Fibroblast of skin of left quadriceps (primary cell): ENCODE data around the gene FUBP1.
"Not testable (repeated sequence)": the region's sequence is repeated elsewhere in the genome, so short reads cannot be mapped to it uniquely, and the experiment has no call there.

Experiments
- DNase-seq, 2 experiments: peaks; one replicate each; pipeline ENCODE4 v3.0.0-alpha.2; 2013; ENCODE audit warnings: low read depth in 2 of 2

FUBP1 gene

DNA sequence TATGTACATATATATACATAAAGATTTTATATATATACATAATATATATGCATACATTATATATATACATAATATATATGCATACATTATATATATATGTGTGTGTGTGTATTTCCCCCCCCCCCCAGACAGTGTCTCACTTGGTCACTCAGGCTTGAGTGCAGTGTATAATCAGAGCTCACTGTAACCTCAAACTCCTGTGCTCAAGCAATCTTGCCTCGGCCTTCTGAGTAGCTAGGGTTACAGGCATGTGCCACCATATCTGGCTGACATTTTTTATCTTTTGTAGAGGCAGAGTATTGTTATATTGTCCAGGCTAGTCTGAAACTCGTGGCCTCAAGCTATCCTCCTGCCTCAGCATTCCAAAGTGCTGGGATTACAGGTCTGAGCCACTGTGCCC, 9.0 kb upstream of the FUBP1 start:
- DNase-seq: no peak

DNA sequence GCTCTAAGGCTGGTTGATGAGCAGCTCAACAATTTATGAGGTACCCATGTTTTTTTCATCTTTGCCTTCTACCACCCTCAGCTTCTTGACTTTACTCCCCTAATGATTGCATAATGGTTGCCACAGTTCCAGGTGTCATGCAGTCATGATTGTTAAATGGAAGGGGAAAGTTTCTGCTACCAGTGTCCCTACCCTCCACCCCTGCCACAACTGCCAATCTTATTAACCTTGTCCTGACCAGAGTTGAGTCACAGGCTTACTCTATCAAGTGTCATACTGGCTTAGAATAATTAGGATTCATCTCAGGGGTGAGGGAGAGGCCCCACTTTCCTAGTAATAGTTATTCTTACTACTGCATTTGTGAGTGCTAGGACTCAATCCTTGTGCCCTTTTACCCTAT, 7.9 kb upstream of the FUBP1 start:
- DNase-seq: no peak

DNA sequence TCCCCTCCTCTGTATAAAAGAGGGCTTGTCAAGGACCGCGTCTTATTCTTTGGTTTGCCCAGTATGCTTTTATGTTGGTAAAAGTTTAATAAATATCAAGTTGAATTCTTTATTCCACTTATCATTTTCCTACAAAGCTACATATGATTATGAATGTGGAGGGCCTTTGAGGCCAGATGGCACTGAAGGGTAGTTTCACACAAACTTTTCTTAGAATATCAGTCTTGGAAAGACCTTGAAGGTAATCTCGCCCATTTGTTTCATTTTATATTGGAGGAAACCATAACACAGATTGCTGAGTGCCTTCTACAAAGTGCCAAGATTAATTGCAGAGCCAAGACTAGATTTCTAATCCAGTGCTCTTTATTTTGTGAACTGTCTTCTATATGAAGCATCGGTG, 5.8 kb upstream of the FUBP1 start:
- no peak for DNase-seq

- DNase-seq: no peak
These were observed 5.1 kb upstream of the FUBP1 start for GRCh38 chr1:77983997-77984355.

DNA sequence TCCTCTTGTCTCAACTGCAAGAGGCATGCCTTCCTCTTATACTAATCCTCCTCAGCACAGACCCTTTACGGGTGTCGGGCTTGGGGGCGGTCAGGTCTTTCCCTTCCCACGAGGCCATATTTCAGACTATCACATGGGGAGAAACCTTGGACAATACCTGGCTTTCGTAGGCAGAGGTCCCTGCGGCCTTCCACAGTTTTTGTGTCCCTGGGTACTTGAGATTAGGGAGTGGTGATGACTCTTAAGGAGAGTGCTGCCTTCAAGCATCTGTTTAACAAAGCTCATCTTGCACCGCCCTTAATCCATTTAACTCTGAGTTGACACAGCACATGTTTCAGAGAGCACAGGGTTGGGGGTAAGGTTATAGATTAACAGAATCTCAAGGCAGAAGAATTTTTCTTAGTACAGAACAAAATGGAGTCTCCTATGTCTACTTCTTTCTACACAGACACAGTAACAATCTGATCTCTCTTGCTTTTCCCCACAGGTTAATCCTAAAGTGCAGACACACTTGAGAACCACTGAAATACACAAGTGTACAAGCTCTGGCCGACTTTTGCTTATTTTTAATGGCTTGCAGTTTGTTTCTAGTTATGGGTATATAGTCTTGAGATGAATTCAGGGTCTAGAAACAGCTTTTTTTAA, 4.6 kb upstream of the FUBP1 start:
- DNase-seq: not testable (repeated sequence)

- DNase-seq: peak; percentile 68 to 76
These were observed 441 bp downstream of the FUBP1 start for GRCh38 chr1:77978293-77978968.

DNA sequence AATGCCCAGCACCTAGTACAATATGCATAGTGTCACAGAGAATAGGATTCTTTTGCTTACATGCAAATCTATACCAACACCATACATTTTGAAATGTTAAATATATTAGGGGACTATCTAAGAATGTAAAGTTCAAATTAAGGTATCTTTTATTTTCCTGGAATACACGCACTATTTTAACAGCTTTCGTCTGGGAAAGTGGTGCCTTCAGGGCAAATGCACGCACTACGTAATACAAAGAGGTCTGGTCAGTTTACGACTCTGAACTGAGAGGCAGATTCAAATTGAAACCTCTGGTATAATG, 931 bp downstream of the FUBP1 start:
- no peak for DNase-seq

- no peak for DNase-seq
These were observed 2.3 kb downstream of the FUBP1 start for GRCh38 chr1:77976433-77977076.

GRCh38 chr1:77975907-77976306, 3.0 kb downstream of the FUBP1 start:
- DNase-seq: no peak

GRCh38 chr1:77975386-77975785, 3.5 kb downstream of the FUBP1 start:
- peak in 1 of 2 experiments; percentile 10 for DNase-seq

- DNase-seq: no peak
These were observed 6.8 kb downstream of the FUBP1 start for GRCh38 chr1:77972080-77972479.

DNA sequence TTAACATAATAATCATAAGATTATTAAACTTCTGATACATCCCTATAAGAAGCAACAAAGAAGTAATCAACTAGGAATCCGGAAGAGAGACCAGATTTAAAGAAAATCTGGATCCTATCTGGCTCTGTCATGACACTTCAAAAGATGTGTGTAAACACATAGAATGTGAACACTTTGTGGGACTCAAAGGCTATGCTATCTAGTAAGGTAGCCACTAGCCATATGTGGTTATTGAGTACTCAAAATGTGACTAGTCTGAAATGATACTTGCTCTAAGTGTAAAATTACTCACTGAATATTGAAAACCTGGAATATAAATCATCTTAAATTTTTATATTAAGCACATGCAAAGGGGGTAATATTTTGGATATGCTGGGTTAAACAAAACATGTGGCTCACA, 8.7 kb downstream of the FUBP1 start:
- no peak for DNase-seq

GRCh38 chr1:77966291-77966690, 12.6 kb downstream of the FUBP1 start:
- DNase-seq: no peak

DNA sequence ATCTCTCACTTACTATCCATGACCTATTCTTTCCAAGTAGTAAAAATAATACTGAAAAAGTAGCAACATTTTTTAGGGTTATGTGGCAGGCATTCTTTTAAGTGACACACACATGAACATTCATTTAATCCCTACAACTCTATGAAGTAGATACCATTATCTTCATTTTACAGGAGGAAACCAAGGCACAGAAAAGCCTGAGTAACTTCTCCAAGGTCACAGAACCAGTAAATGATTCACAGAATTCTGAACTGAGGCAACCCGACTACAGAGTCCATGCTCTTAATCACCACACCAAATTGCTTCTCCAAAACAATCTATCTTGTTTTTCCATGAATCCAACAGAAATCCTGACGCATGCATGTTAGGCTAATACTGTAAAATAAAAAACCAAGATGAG, 17.5 kb downstream of the FUBP1 start:
- DNase-seq: no peak

- no peak for DNase-seq
These were observed 20.0 kb downstream of the FUBP1 start for GRCh38 chr1:77958850-77959249.

GRCh38 chr1:77958391-77958790, 20.5 kb downstream of the FUBP1 start:
- no peak for DNase-seq

GRCh38 chr1:77956464-77956863, 22.4 kb downstream of the FUBP1 start:
- no peak for DNase-seq

- no peak for DNase-seq
These were observed 23.2 kb downstream of the FUBP1 start for GRCh38 chr1:77955709-77956108.

DNA sequence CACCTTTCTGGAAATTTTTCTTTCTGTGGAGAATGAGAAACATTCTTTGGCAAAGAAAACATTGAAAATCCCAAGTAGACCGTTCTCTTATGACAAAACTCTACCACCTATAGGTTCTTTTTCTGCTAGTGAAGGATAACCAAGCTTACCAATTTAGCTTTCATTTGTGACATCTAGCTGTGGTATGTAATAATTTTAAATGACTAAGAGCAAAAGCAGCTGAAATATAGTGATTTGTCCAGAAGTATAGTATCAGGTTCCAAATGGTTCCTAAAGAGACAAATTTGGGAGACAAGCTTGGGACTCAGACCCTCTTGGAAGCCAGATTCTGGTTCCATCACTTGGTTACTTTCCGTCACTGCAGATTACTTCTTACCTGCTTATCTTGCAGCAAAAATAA, 24.4 kb downstream of the FUBP1 start:
- DNase-seq: no peak

- no peak for DNase-seq
These were observed 25.0 kb downstream of the FUBP1 start for GRCh38 chr1:77953907-77954306.

- no peak for DNase-seq
These were observed 27.5 kb downstream of the FUBP1 start for GRCh38 chr1:77951328-77951727.

- no peak for DNase-seq
These were observed 28.0 kb downstream of the FUBP1 start for GRCh38 chr1:77950873-77951272.

DNA sequence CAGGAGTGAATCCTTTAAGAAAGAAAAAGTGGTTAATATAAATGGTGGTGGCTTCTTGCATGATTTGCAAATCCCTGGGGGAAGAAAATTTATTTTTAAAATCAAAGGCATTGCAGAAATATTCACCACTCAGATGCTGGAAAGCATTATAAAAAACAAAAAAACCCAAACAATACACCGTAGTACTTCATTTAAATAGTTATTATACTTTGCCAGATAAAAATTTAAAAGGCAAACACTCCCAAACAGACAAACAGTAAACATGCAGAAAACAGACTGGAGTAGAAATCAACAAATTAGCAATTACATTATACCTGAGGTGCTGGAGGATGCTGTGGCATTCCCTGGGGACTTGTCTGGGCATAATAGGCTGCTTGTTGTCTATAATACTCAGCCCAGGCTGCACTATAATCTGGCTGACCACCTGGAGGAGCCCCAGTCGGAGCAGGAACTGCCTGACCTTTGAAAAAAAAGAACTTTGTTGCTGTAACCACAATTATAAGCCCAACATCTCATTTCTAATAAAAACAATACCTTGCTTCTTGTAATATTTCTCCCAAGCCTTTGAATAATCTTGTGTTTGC, 29.9 kb downstream of the FUBP1 start:
- DNase-seq: no peak
